Measurements from ENCODE around the gene KIF24.
A peak's percentile ranks its signal among the peaks of the same experiment; 100 is the strongest.
"Not testable (repeated sequence)": the region's sequence is repeated elsewhere in the genome, so short reads cannot be mapped to it uniquely, and the experiment has no call there.

The KIF24 gene

GRCh38 chr9:34328987-34329832 is at the start of gene KIF24, which contains the start of gene NUDT2:
Gene KIF24, minus strand, starts transcription at chr9:34329268. Its CDS starts 17,922 bp downstream, at chr9:34311346.
Gene NUDT2, plus strand, starts transcription at chr9:34329569. Its CDS starts 9,471 bp downstream, at chr9:34339040.
- DNase-seq (ENCODE audit: low read depth in 2 of 2), result peak; percentile 82 to 88

- no peak for DNase-seq (ENCODE audit: low read depth in 2 of 2)
Measured at GRCh38 chr9:34378376-34379060, 49.5 kb upstream of the KIF24 start.

GRCh38 chr9:34377404-34377746 is 48.3 kb upstream of the KIF24 start:
- DNase-seq (ENCODE audit: low read depth in 2 of 2), result no peak

GRCh38 chr9:34376596-34377403 is 47.7 kb upstream of the KIF24 start, which contains the start of gene MYORG:
Gene MYORG, minus strand, starts transcription at chr9:34376898. Its CDS starts 3,955 bp downstream, at chr9:34372943.
- DNase-seq (ENCODE audit: low read depth in 2 of 2), result peak; percentile 88 to 93

- DNase-seq (ENCODE audit: low read depth in 2 of 2), result no peak
Measured at GRCh38 chr9:34375901-34376595, 47.0 kb upstream of the KIF24 start.

- no peak for DNase-seq (ENCODE audit: low read depth in 2 of 2)
Measured at GRCh38 chr9:34374905-34375552, 46.0 kb upstream of the KIF24 start.

- DNase-seq (ENCODE audit: low read depth in 2 of 2), result no peak
Measured at GRCh38 chr9:34374339-34374738, 45.3 kb upstream of the KIF24 start.

- no peak for DNase-seq (ENCODE audit: low read depth in 2 of 2)
Measured at GRCh38 chr9:34373749-34374148, 44.7 kb upstream of the KIF24 start.

GRCh38 chr9:34372467-34373011 is 43.5 kb upstream of the KIF24 start:
- no peak for DNase-seq (ENCODE audit: low read depth in 2 of 2)

GRCh38 chr9:34371886-34372466 is 42.9 kb upstream of the KIF24 start:
- DNase-seq (ENCODE audit: low read depth in 2 of 2), result no peak

GRCh38 chr9:34370970-34371880 is 42.2 kb upstream of the KIF24 start:
- no peak for DNase-seq (ENCODE audit: low read depth in 2 of 2)

- DNase-seq (ENCODE audit: low read depth in 2 of 2), result no peak
Measured at GRCh38 chr9:34370335-34370969, 41.4 kb upstream of the KIF24 start.

GRCh38 chr9:34369636-34370035 is 40.6 kb upstream of the KIF24 start:
- no peak for DNase-seq (ENCODE audit: low read depth in 2 of 2)

- not testable (repeated sequence) for DNase-seq (ENCODE audit: low read depth in 2 of 2)
Measured at GRCh38 chr9:34368796-34369195, 39.7 kb upstream of the KIF24 start.

- DNase-seq (ENCODE audit: low read depth in 2 of 2), result not testable (repeated sequence)
Measured at GRCh38 chr9:34367751-34368410, 38.8 kb upstream of the KIF24 start.

- no peak for DNase-seq (ENCODE audit: low read depth in 2 of 2)
Measured at GRCh38 chr9:34366365-34366764, 37.3 kb upstream of the KIF24 start.

GRCh38 chr9:34365282-34365681 is 36.2 kb upstream of the KIF24 start:
- no peak for DNase-seq (ENCODE audit: low read depth in 2 of 2)

Measured in stimulated activated CD8-positive, alpha-beta memory T cell treated with anti-CD3 and anti-CD28 coated beads, Interleukin-2, amount 100 ng/mL, for 1 hour (primary cell).